OCI-LY1 (cell line): Measurements from ENCODE around the gene SURF2.

Source experiments
- EZH2 ChIP-seq: fragments of 200-600 bp; sonication (generic), shearing (Covaris generic); IDR thresholded peaks from 2 replicates; pipeline ENCODE4 v1.8.0; 2017; ENCODE audit warnings: borderline replicate concordance, mixed run types, mild to moderate bottlenecking, antibody characterized with exemption, low read length, moderate library complexity, mixed read lengths
- TF ChIP-seq, protein P1 (sequence below): fragments of 200-600 bp; sonication (generic), shearing (Covaris generic); IDR thresholded peaks from 2 replicates; pipeline ENCODE4 v1.5.1; 2017; ENCODE audit warnings: mild to moderate bottlenecking, antibody characterized with exemption, low read length, moderate library complexity, mixed read lengths

DNA sequence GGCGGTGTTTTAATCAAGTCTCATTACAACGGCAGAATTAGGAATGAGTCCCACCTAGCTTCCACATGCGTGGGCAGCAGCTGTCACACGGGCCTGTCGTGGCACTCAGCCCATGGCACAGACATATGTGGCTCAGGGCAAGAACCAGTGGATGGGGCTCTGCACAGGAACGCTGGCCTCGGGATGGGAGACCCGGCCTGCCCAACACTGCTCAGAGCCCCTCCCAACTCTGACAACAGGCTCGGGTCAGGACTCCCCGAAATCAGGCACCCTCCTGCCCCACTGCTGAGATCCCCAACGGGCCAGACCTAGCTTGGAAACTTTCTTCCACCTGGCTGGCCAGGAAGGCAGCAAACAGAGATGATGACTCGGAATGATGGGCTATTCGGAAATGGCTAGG lies 15.4 kb upstream of the SURF2 start:
- TF ChIP-seq, protein P1, sequence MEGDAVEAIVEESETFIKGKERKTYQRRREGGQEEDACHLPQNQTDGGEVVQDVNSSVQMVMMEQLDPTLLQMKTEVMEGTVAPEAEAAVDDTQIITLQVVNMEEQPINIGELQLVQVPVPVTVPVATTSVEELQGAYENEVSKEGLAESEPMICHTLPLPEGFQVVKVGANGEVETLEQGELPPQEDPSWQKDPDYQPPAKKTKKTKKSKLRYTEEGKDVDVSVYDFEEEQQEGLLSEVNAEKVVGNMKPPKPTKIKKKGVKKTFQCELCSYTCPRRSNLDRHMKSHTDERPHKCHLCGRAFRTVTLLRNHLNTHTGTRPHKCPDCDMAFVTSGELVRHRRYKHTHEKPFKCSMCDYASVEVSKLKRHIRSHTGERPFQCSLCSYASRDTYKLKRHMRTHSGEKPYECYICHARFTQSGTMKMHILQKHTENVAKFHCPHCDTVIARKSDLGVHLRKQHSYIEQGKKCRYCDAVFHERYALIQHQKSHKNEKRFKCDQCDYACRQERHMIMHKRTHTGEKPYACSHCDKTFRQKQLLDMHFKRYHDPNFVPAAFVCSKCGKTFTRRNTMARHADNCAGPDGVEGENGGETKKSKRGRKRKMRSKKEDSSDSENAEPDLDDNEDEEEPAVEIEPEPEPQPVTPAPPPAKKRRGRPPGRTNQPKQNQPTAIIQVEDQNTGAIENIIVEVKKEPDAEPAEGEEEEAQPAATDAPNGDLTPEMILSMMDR = no peak
- TF ChIP-seq EZH2 = no peak
